ENCODE results near the gene TTR. TPM values are rescaled to one million over a fixed set of nuclear protein-coding genes. Genes with fewer than 3 reads are reported as not detected.

The TTR gene
- total RNA-seq, 4 donors from 2014 or later = 0.33 to 1.2 TPM; not detected in 2

- TF ChIP-seq EP300 (IDR thresholded peaks at IDR 0.05) (no peak), CTCF (IDR thresholded peaks at IDR 0.05) (no peak), POLR2AphosphoS5 (IDR thresholded peaks at IDR 0.05) (no peak), POLR2A (IDR thresholded peaks at IDR 0.05; ENCODE audit: low read depth) (no peak)
- WGBS = 94% methylated on average over 13 of the region's 13 CpGs
- H3K27ac ChIP-seq (replicated peaks in 1 of 4) = no peak overlapping the region
- no peaks in the 10 kb centered on the region for H3K4me1 ChIP-seq
- no peak for DNase-seq (ENCODE audit: extremely low spot score)
- peaks cover 0 to 3% (median 0%) of the 10 kb centered on the region in 4 donors for H3K9me3 ChIP-seq
- no peaks in the 10 kb centered on the region for H3K36me3 ChIP-seq
- no peak overlapping the region for H3K4me3 ChIP-seq
- no peaks in the 10 kb centered on the region for H3K27me3 ChIP-seq
- intact Hi-C loops (cut with DNase I) = no loop called here
Measured at GRCh38 chr18:31598021-31598805, 6.5 kb downstream of the TTR start.

GRCh38 chr18:31603315-31603714 lies 11.6 kb downstream of the TTR start:
- TF ChIP-seq CTCF (IDR thresholded peaks at IDR 0.05) = no peak
- no peak for TF ChIP-seq POLR2AphosphoS5 (IDR thresholded peaks at IDR 0.05)
- H3K36me3 ChIP-seq = no peaks in the 10 kb centered on the region
- no peak overlapping the region for H3K4me3 ChIP-seq
- no peak for DNase-seq (ENCODE audit: extremely low spot score)
- no peak overlapping the region for H3K27ac ChIP-seq (replicated peaks in 1 of 4)
- H3K9me3 ChIP-seq = no peaks in the 10 kb centered on the region
- intact Hi-C loops (cut with DNase I) = no loop called here
- H3K4me1 ChIP-seq = no peaks in the 10 kb centered on the region
- no peaks in the 10 kb centered on the region for H3K27me3 ChIP-seq

- no peak for TF ChIP-seq POLR2A (IDR thresholded peaks at IDR 0.05; ENCODE audit: low read depth)
- TF ChIP-seq CTCF (IDR thresholded peaks at IDR 0.05) = no peak
- no peak for TF ChIP-seq POLR2AphosphoS5 (IDR thresholded peaks at IDR 0.05)
- TF ChIP-seq EP300 (IDR thresholded peaks at IDR 0.05) = no peak
- Histone ChIP-seq H3K27me3 (no peaks in the 10 kb centered on the region), H3K9me3 (no peaks in the 10 kb centered on the region), H3K4me3 (no peak overlapping the region), H3K36me3 (no peaks in the 10 kb centered on the region), H3K4me1 (peaks cover 0 to 8% (median 0%) of the 10 kb centered on the region in 4 donors), H3K27ac (replicated peaks in 1 of 4) (no peak overlapping the region)
- 95% methylated on average over 2 of the region's 2 CpGs for WGBS
- intact Hi-C loops (cut with DNase I) = no loop called here
- DNase-seq (ENCODE audit: extremely low spot score) = no peak
Measured at GRCh38 chr18:31606265-31606664, 14.6 kb downstream of the TTR start.

GRCh38 chr18:31607384-31607783 lies 15.7 kb downstream of the TTR start:
- H3K36me3 ChIP-seq = no peaks in the 10 kb centered on the region
- no peaks in the 10 kb centered on the region for H3K27me3 ChIP-seq
- no peak overlapping the region for H3K27ac ChIP-seq (replicated peaks in 1 of 4)
- H3K9me3 ChIP-seq = no peaks in the 10 kb centered on the region
- H3K4me3 ChIP-seq = no peak overlapping the region
- TF ChIP-seq EP300 (IDR thresholded peaks at IDR 0.05) (no peak), POLR2A (IDR thresholded peaks at IDR 0.05; ENCODE audit: low read depth) (no peak), POLR2AphosphoS5 (IDR thresholded peaks at IDR 0.05) (no peak), CTCF (IDR thresholded peaks at IDR 0.05) (no peak)
- 53% methylated on average over 5 of the region's 5 CpGs for WGBS
- peak; percentile 68 for DNase-seq (ENCODE audit: extremely low spot score)
- intact Hi-C loops (cut with DNase I) = no loop called here
- peaks cover 0 to 11% (median 0%) of the 10 kb centered on the region in 4 donors for H3K4me1 ChIP-seq

GRCh38 chr18:31609886-31610285 lies 18.2 kb downstream of the TTR start:
- intact Hi-C loops (cut with DNase I) = no loop called here
- TF ChIP-seq POLR2AphosphoS5 (IDR thresholded peaks at IDR 0.05) = no peak
- no peak for TF ChIP-seq EP300 (IDR thresholded peaks at IDR 0.05)
- TF ChIP-seq POLR2A (IDR thresholded peaks at IDR 0.05; ENCODE audit: low read depth) = no peak
- TF ChIP-seq CTCF (IDR thresholded peaks at IDR 0.05) = no peak
- Histone ChIP-seq H3K4me3 (no peak overlapping the region), H3K27ac (replicated peaks in 1 of 4) (no peak overlapping the region), H3K36me3 (no peaks in the 10 kb centered on the region), H3K27me3 (no peaks in the 10 kb centered on the region), H3K4me1 (peaks cover 0 to 11% (median 0%) of the 10 kb centered on the region in 4 donors), H3K9me3 (no peaks in the 10 kb centered on the region)
- WGBS = 79% methylated on average over 2 of the region's 2 CpGs
- peak; percentile 62 for DNase-seq (ENCODE audit: extremely low spot score)
